ENCODE results near the gene RAB7B. TPM values are rescaled to one million over a fixed set of nuclear protein-coding genes. Genes with fewer than 3 reads are reported as not detected.

The RAB7B gene
- total RNA-seq, 1 donor from 2014 or later: 0.78 TPM

DNA sequence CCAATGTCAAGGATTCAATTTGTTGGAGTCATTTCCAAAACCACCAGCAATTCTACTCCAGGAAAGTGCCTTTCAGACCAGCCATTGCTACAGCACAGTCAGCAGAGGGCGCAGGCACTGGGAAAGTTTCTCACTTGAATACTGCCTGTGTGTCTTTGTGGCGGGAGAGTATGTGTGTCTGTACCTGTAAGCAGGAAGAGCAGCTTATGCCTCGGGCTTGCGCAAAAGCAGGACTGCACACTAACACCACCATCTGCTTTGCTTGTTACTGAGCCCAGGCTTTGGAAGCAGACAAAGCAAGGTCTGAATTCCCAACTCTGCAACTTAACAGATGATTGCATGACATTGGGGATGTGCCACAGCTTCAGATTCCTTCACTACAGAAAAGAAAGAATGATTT is 27.5 kb upstream of the RAB7B start:
- Mint-ChIP-seq H3K27ac (ENCODE audit: unreplicated experiment) (no peak overlapping the region), H3K4me1 (ENCODE audit: unreplicated experiment) (no peaks in the 10 kb centered on the region), H3K36me3 (ENCODE audit: unreplicated experiment) (no peaks in the 10 kb centered on the region), H3K27me3 (ENCODE audit: unreplicated experiment) (peaks cover 60% of the 10 kb centered on the region), H3K9me3 (ENCODE audit: unreplicated experiment) (peaks cover 5% of the 10 kb centered on the region), H3K4me3 (ENCODE audit: unreplicated experiment) (no peak overlapping the region)
- TF ChIP-seq, protein P1, sequence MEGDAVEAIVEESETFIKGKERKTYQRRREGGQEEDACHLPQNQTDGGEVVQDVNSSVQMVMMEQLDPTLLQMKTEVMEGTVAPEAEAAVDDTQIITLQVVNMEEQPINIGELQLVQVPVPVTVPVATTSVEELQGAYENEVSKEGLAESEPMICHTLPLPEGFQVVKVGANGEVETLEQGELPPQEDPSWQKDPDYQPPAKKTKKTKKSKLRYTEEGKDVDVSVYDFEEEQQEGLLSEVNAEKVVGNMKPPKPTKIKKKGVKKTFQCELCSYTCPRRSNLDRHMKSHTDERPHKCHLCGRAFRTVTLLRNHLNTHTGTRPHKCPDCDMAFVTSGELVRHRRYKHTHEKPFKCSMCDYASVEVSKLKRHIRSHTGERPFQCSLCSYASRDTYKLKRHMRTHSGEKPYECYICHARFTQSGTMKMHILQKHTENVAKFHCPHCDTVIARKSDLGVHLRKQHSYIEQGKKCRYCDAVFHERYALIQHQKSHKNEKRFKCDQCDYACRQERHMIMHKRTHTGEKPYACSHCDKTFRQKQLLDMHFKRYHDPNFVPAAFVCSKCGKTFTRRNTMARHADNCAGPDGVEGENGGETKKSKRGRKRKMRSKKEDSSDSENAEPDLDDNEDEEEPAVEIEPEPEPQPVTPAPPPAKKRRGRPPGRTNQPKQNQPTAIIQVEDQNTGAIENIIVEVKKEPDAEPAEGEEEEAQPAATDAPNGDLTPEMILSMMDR (IDR thresholded peaks at IDR 0.05): peak; percentile 85
- peak; percentile 81 for DNase-seq (ENCODE audit: extremely low spot score, unreplicated experiment)

DNA sequence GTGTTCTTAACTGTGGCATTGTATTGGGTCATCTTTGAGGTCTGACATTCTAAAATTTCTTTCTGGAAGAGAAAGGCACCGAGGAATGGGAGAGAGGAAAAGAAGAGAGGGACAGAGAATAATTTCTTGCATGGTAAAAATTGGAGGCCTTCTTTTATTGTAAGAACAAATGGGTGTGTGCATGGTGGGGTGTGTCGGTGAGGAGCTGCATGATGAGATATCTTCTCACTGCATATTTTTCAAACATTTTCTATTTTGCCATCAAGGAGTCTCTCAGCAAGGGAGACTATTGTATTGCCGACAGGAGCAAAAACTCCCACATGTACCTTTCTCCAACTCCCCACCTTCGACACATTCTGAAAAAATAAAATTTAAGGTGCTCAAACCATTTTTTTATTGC is 27.0 kb upstream of the RAB7B start:
- Mint-ChIP-seq H3K27ac (ENCODE audit: unreplicated experiment) (no peak overlapping the region), H3K27me3 (ENCODE audit: unreplicated experiment) (peaks cover 59% of the 10 kb centered on the region), H3K4me3 (ENCODE audit: unreplicated experiment) (no peak overlapping the region), H3K9me3 (ENCODE audit: unreplicated experiment) (peaks cover 5% of the 10 kb centered on the region), H3K36me3 (ENCODE audit: unreplicated experiment) (no peaks in the 10 kb centered on the region), H3K4me1 (ENCODE audit: unreplicated experiment) (no peaks in the 10 kb centered on the region)
- DNase-seq (ENCODE audit: extremely low spot score, unreplicated experiment): no peak
- TF ChIP-seq, protein P1 (IDR thresholded peaks at IDR 0.05): no peak

DNA sequence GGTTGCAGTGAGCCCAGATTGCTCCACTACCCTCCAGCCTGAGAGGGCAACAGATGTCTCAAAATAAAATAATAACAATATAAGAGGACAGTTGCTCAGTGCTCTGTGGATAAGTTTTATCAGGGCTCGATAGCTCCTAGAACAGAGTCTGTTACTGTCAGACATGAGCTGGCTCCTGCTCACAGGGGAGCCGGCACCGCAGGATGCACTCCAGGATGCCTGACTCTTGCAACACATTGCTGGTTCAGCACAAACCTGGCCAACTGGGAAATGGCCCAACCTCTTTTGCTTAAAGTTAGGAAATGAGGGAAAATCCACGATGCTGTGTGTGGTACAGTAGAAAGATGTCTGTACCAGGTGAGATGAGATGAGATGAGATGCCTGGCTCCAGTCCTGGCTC is 26.3 kb upstream of the RAB7B start:
- H3K4me1 Mint-ChIP-seq (ENCODE audit: unreplicated experiment): no peaks in the 10 kb centered on the region
- H3K36me3 Mint-ChIP-seq (ENCODE audit: unreplicated experiment): no peaks in the 10 kb centered on the region
- TF ChIP-seq, protein P1 (IDR thresholded peaks at IDR 0.05): no peak
- H3K9me3 Mint-ChIP-seq (ENCODE audit: unreplicated experiment): peaks cover 5% of the 10 kb centered on the region
- DNase-seq (ENCODE audit: extremely low spot score, unreplicated experiment): peak; percentile 51
- H3K4me3 Mint-ChIP-seq (ENCODE audit: unreplicated experiment): no peak overlapping the region
- H3K27me3 Mint-ChIP-seq (ENCODE audit: unreplicated experiment): peaks cover 52% of the 10 kb centered on the region
- no peak overlapping the region for H3K27ac Mint-ChIP-seq (ENCODE audit: unreplicated experiment)

DNA sequence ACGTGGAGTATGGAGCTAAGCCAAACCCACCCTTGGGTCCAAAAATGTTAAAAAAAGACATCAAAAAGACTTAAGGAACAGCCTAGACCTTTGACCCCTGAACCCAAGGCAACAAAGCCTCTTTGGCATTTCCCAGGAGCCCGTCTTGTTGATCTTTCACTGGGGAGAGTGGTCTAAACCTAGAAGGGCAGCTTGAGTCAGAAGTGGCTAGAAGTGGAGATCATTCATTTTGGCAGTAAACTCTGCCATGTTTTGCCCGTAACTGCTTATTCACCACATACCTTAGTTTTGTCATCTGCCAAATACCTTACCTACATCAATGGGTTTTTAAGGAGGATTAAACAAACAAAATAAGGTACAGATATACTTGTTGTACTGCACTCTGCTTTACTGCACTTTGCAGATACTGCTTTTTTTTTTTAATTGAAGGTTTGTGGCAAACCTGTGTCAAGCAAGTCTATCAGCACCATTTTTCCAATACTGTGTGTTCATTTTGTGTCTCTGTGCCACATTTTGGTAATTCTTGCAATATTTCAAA is 22.2 kb upstream of the RAB7B start:
- H3K27me3 Mint-ChIP-seq (ENCODE audit: unreplicated experiment): peaks cover 30% of the 10 kb centered on the region
- peaks cover 5% of the 10 kb centered on the region for H3K9me3 Mint-ChIP-seq (ENCODE audit: unreplicated experiment)
- no peaks in the 10 kb centered on the region for H3K36me3 Mint-ChIP-seq (ENCODE audit: unreplicated experiment)
- peaks cover 9% of the 10 kb centered on the region for H3K4me1 Mint-ChIP-seq (ENCODE audit: unreplicated experiment)
- H3K27ac Mint-ChIP-seq (ENCODE audit: unreplicated experiment): no peak overlapping the region
- TF ChIP-seq, protein P1 (IDR thresholded peaks at IDR 0.05): no peak
- DNase-seq (ENCODE audit: extremely low spot score, unreplicated experiment): no peak
- no peak overlapping the region for H3K4me3 Mint-ChIP-seq (ENCODE audit: unreplicated experiment)

DNA sequence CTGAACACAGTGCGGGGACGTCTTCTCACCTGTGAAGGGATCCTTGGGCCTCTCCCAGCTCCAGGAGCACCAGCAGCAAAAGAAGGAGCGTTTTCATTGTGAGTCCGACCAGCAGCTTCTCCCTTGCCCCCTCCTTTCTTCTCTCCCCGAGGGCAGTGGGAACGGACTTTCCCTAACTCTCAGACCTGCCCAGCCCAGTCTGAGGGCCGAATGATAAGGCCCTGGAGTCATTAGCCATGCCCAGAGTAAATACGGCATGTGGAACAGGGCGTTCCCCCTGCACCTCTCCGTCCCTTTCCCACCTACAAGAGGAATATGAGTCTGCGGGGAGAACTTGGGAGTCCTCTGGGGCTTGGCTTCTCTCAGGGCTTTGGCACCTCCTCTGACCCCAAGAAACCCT is 20.5 kb upstream of the RAB7B start, which contains the start of gene CTSE:
CTSE (minus strand) TSS at position 201 of the 400 bp plus-strand sequence; CDS start at position 97, 104 bp downstream.
- H3K4me3 Mint-ChIP-seq (ENCODE audit: unreplicated experiment): no peak within 1 kb of the TSS
- H3K9me3 Mint-ChIP-seq (ENCODE audit: unreplicated experiment): peaks cover 5% of the 10 kb centered on the region
- DNase-seq (ENCODE audit: extremely low spot score, unreplicated experiment): peak; percentile 72
- H3K27me3 Mint-ChIP-seq (ENCODE audit: unreplicated experiment): peaks cover 23% of the 10 kb centered on the region
- no peaks in the 10 kb centered on the region for H3K36me3 Mint-ChIP-seq (ENCODE audit: unreplicated experiment)
- H3K27ac Mint-ChIP-seq (ENCODE audit: unreplicated experiment): no peak within 1 kb of the TSS
- TF ChIP-seq, protein P1 (IDR thresholded peaks at IDR 0.05): no peak
- peaks cover 9% of the 10 kb centered on the region for H3K4me1 Mint-ChIP-seq (ENCODE audit: unreplicated experiment)
